H1 (cell line): ENCODE measurements around the gene ESD. TPM values are rescaled to one million over a fixed set of nuclear protein-coding genes. Genes with fewer than 3 reads are reported as not detected.

Source experiments
- CTCF ChIA-PET: fragments of 300-600 bp; sonication (Branson Sonifier 250); formaldehyde crosslinking; loops from one replicate; lab custom pipeline; 2021; ENCODE audit not compliant: partially characterized antibody; lab: Charles Lee
- POLR2A ChIA-PET: fragments of 300-600 bp; sonication (Branson Sonifier 250); formaldehyde crosslinking; loops from one replicate; lab custom pipeline; 2021; ENCODE audit warnings: inconsistent platforms; ENCODE audit not compliant: partially characterized antibody; lab: Charles Lee
- DNase-seq, 2 experiments: peaks; one replicate each; pipeline versions ENCODE4 v3.0.0 to v3.0.0-alpha.2; 2010 to 2022; ENCODE audit warnings: low spot score in 2 of 2, low read depth in 1 of 2, mixed read lengths in 1 of 2
- FAIRE-seq: peaks from 2 replicates; lab custom pipeline; 2011; peaks lifted over from hg19 to GRCh38; lab: Jason Lieb, UNC
- H2AFZ ChIP-seq: 2 replicates; pipeline ENCODE4 v1.8.1; 2012; ENCODE audit warnings: low read length, inconsistent platforms
- H2AK5ac ChIP-seq: 2 replicates; pipeline ENCODE4 v1.6.1; 2013; ENCODE audit warnings: low read depth, low read length
- H2BK120ac ChIP-seq: replicated peaks from 2 replicates; pipeline ENCODE3; 2013; ENCODE audit warnings: low read depth, low read length, inconsistent platforms
- H2BK12ac ChIP-seq: 2 replicates; pipeline ENCODE4 v1.6.1; 2013; ENCODE audit warnings: low read depth, low read length
- H2BK15ac ChIP-seq: 2 replicates; pipeline ENCODE4 v1.6.1; 2013; ENCODE audit warnings: low read length
- H2BK20ac ChIP-seq: 2 replicates; pipeline ENCODE4 v1.6.1; 2013; ENCODE audit warnings: low read length
- H2BK5ac ChIP-seq: 2 replicates; pipeline ENCODE4 v1.6.1; 2013; ENCODE audit warnings: low read depth, low read length
- H3K14ac ChIP-seq: 2 replicates; pipeline ENCODE4 v1.6.1; 2013; ENCODE audit warnings: inconsistent platforms; ENCODE audit not compliant: insufficient read length
- H3K18ac ChIP-seq: 2 replicates; pipeline ENCODE4 v1.6.1; 2013; ENCODE audit warnings: low read length; ENCODE audit errors: extremely low read depth
- H3K23ac ChIP-seq: 2 replicates; pipeline ENCODE4 v1.6.1; 2013; ENCODE audit warnings: inconsistent platforms; ENCODE audit not compliant: insufficient read length
- H3K23me2 ChIP-seq: 2 replicates; pipeline ENCODE4 v1.6.1; 2013; ENCODE audit warnings: low read depth, low read length
- H3K27ac ChIP-seq: 2 replicates; pipeline ENCODE4 v1.6.1; 2011; ENCODE audit warnings: low read depth, low read length, inconsistent platforms
- H3K27me3 ChIP-seq, 4 experiments: replicated peaks in 1 of 4; 1 replicate in 1 of 4; 2 replicates in 3 of 4; pipeline versions ENCODE4 v1.6.1 to v1.8.1; 2011 to 2013; ENCODE audit warnings: low read length in 3 of 4, mild to moderate bottlenecking in 3 of 4, inconsistent platforms in 2 of 4, mixed read lengths in 2 of 4, moderate library complexity in 1 of 4; ENCODE audit not compliant: control insufficient read depth in 3 of 4, insufficient read depth in 3 of 4; ENCODE audit errors: extremely low read depth in 1 of 4
- H3K36me3 ChIP-seq, 4 experiments: 2 replicates each; pipeline versions ENCODE4 v1.6.1 to v1.8.1; 2011 to 2013; ENCODE audit warnings: mild to moderate bottlenecking in 4 of 4, low read length in 3 of 4, moderate library complexity in 2 of 4, control low read depth in 1 of 4, inconsistent platforms in 1 of 4; ENCODE audit not compliant: insufficient read depth in 4 of 4, control insufficient read depth in 2 of 4
- H3K4ac ChIP-seq: replicated peaks from 2 replicates; pipeline ENCODE3; 2013; ENCODE audit warnings: low read length, low read depth, mixed read lengths, inconsistent platforms; ENCODE audit not compliant: insufficient read length
- H3K4me1 ChIP-seq, 4 experiments: replicated peaks in 1 of 4; 1 replicate in 1 of 4; 2 replicates in 3 of 4; pipeline versions ENCODE4 v1.6.1 to v1.8.1; 2011 to 2013; ENCODE audit warnings: low read length in 3 of 4, inconsistent platforms in 2 of 4, mixed read lengths in 1 of 4; ENCODE audit not compliant: insufficient read depth in 4 of 4, control insufficient read depth in 3 of 4
- H3K4me2 ChIP-seq, 2 experiments: 2 replicates each; pipeline versions ENCODE4 v1.6.1 to v1.8.1; 2011 to 2013; ENCODE audit warnings: low read depth in 2 of 2, low read length in 2 of 2, control low read depth in 1 of 2, inconsistent platforms in 1 of 2, mild to moderate bottlenecking in 1 of 2; ENCODE audit not compliant: insufficient read depth in 1 of 2
- H3K4me3 ChIP-seq, 4 experiments: fragments of 200-600, 300-600 bp in 1 of 4; sonication (generic), shearing (Covaris generic), sonication (Bioruptor Twin) in 1 of 4; 2 replicates each; pipeline versions ENCODE4 v1.5.1 to v1.8.1; 2011 to 2016; ENCODE audit warnings: low read length in 4 of 4, low read depth in 3 of 4, control low read depth in 2 of 4, inconsistent platforms in 2 of 4, mild to moderate bottlenecking in 2 of 4, mixed read lengths in 1 of 4, moderate library complexity in 1 of 4; ENCODE audit not compliant: insufficient read depth in 2 of 4; ENCODE audit errors: extremely low read depth in 1 of 4
- H3K56ac ChIP-seq: replicated peaks from 2 replicates; pipeline ENCODE3; 2013; ENCODE audit warnings: low read depth, mild to moderate bottlenecking, mixed read lengths, low read length, inconsistent platforms; ENCODE audit not compliant: insufficient read length
- H3K79me1 ChIP-seq: 2 replicates; pipeline ENCODE4 v1.6.1; 2013; ENCODE audit warnings: low read depth, low read length, control low read depth
- H3K79me2 ChIP-seq, 2 experiments: 2 replicates each; pipeline versions ENCODE4 v1.6.1 to v1.8.1; 2012 to 2013; ENCODE audit warnings: low read length in 2 of 2, mild to moderate bottlenecking in 2 of 2, inconsistent platforms in 1 of 2; ENCODE audit not compliant: insufficient read depth in 2 of 2, control insufficient read depth in 1 of 2
- H3K9ac ChIP-seq, 4 experiments: replicated peaks in 1 of 4; 1 replicate in 1 of 4; 2 replicates in 3 of 4; pipeline versions ENCODE4 v1.6.1 to v1.8.1; 2011 to 2013; ENCODE audit warnings: low read depth in 3 of 4, low read length in 3 of 4, control low read depth in 2 of 4, mild to moderate bottlenecking in 2 of 4, moderate library complexity in 2 of 4, inconsistent platforms in 1 of 4; ENCODE audit errors: extremely low read depth in 1 of 4
- H3K9me3 ChIP-seq, 2 experiments: 2 replicates each; pipeline versions ENCODE4 v1.6.1 to v1.8.1; 2012 to 2013; ENCODE audit warnings: mild to moderate bottlenecking in 2 of 2, moderate library complexity in 2 of 2, control low read depth in 1 of 2, inconsistent platforms in 1 of 2, low read depth in 1 of 2, low read length in 1 of 2, mixed read lengths in 1 of 2; ENCODE audit not compliant: insufficient read depth in 2 of 2
- H4K20me1 ChIP-seq, 2 experiments: replicated peaks in 1 of 2; 2 replicates each; pipeline versions ENCODE3 to v1.8.1; 2011 to 2013; ENCODE audit warnings: inconsistent platforms in 2 of 2, low read length in 2 of 2, mild to moderate bottlenecking in 1 of 2; ENCODE audit not compliant: insufficient read depth in 2 of 2, control insufficient read depth in 1 of 2
- H4K5ac ChIP-seq: 2 replicates; pipeline ENCODE4 v1.6.1; 2013; ENCODE audit warnings: low read length, low read depth, mixed read lengths, inconsistent platforms; ENCODE audit not compliant: insufficient read length
- H4K8ac ChIP-seq: 2 replicates; pipeline ENCODE4 v1.8.0; 2013; ENCODE audit warnings: mild to moderate bottlenecking, moderate library complexity, low read length, inconsistent platforms; ENCODE audit not compliant: insufficient read depth; ENCODE audit errors: extremely low read depth
- H4K91ac ChIP-seq: replicated peaks from 2 replicates; pipeline ENCODE3; 2013; ENCODE audit warnings: low read length, mixed read lengths, inconsistent platforms; ENCODE audit not compliant: insufficient read length
- CEBPB ChIP-seq: IDR thresholded peaks from 2 replicates; pipeline ENCODE4 v1.6.1; 2012; ENCODE audit warnings: low read depth, low read length
- CHD1 ChIP-seq: IDR thresholded peaks from 2 replicates; pipeline ENCODE4 v1.6.1; 2012; ENCODE audit warnings: low read depth, low read length, improper control_type of control experiment
- CHD2 ChIP-seq: IDR thresholded peaks from 2 replicates; pipeline ENCODE4 v1.6.1; 2012; ENCODE audit warnings: low read length, improper control_type of control experiment
- CTBP2 ChIP-seq: IDR thresholded peaks from 2 replicates; pipeline ENCODE4 v1.7.0; 2011; ENCODE audit warnings: borderline replicate concordance, mild to moderate bottlenecking, moderate library complexity, mixed read lengths, low read length; ENCODE audit not compliant: insufficient read depth, insufficient read length
- GTF2F1 ChIP-seq: IDR thresholded peaks from 2 replicates; pipeline ENCODE4 v1.6.1; 2012; ENCODE audit warnings: low read depth, low read length, improper control_type of control experiment, borderline replicate concordance
- JUN ChIP-seq: IDR thresholded peaks from 2 replicates; pipeline ENCODE4 v1.6.1; 2011; ENCODE audit warnings: low read depth, mild to moderate bottlenecking, improper control_type of control experiment, low read length
- KDM1A ChIP-seq: fragments of 200-600, 300-600 bp; sonication (generic); IDR thresholded peaks from 2 replicates; pipeline ENCODE4 v1.7.1; 2016; ENCODE audit warnings: mild to moderate bottlenecking, low read length, borderline replicate concordance
- RAD21 ChIP-seq, 2 experiments: IDR thresholded peaks in 1 of 2; conservative IDR thresholded peaks in 1 of 2; 2 replicates each; pipeline ENCODE4 v1.6.1; 2011; ENCODE audit warnings: low read depth in 2 of 2, low read length in 2 of 2, improper control_type of control experiment in 1 of 2, inconsistent platforms in 1 of 2, mild to moderate bottlenecking in 1 of 2, moderate library complexity in 1 of 2
- RNF2 ChIP-seq: fragments of 200-900, 300-1000 bp; sonication (generic); IDR thresholded peaks from 2 replicates; pipeline ENCODE4 v1.7.1; 2016; ENCODE audit warnings: borderline replicate concordance, low read depth, mild to moderate bottlenecking, antibody characterized with exemption, low read length; ENCODE audit not compliant: poor library complexity, severe bottlenecking; ENCODE audit errors: missing control alignments
- SP1 ChIP-seq: IDR thresholded peaks from 2 replicates; pipeline ENCODE4 v1.6.1; 2011; ENCODE audit warnings: low read depth, low read length
- SRF ChIP-seq: IDR thresholded peaks from 2 replicates; pipeline ENCODE4 v1.6.1; 2011; ENCODE audit warnings: mild to moderate bottlenecking, low read depth, low read length, moderate library complexity
- TBP ChIP-seq: IDR thresholded peaks from 2 replicates; pipeline ENCODE4 v1.6.1; 2011; ENCODE audit warnings: low read depth, low read length, improper control_type of control experiment
- ZNF274 ChIP-seq: IDR thresholded peaks from 2 replicates; pipeline ENCODE4 v1.7.0; 2012; ENCODE audit warnings: low read length, borderline replicate concordance; ENCODE audit errors: extremely low read depth
- WGBS, 2 experiments: shearing (Covaris generic) in 1 of 2; methylation state at CpG; one replicate each; pipeline versions ENCODE4 v1.1.6 to v1.1.7; 2013 to 2015; ENCODE audit warnings: low lambda C conversion rate in 2 of 2, mixed read lengths in 2 of 2, inconsistent platforms in 1 of 2, low coverage in 1 of 2, missing lambda C conversion rate in 1 of 2; ENCODE audit not compliant: insufficient replicate concordance in 2 of 2, insufficient coverage in 1 of 2, insufficient read length in 1 of 2; ENCODE audit errors: extremely low coverage in 1 of 2, missing lambda C conversion rate in 1 of 2; 5-methylcytosine and 5-hydroxymethylcytosine counted together
- polyA plus RNA-seq, 7 experiments: library from polyadenylated mRNA; depleted of rRNA in 3 of 7; stranded (reverse) in 5 of 7; unstranded in 2 of 7; fragments of >200 nt in 5 of 7; fragments of 200-250 nt in 2 of 7; gene quantifications; 1 replicate in 5 of 7; 2 replicates in 1 of 7; 4 replicates in 1 of 7; pipeline versions ENCODE4 v1.2.1 to v1.2.3, GENCODE V29; 2011 to 2013; ENCODE audit warnings: missing spikeins in 2 of 7, mixed read lengths in 2 of 7
- total RNA-seq: library from RNA; stranded (reverse); fragmentation: NEBNext Ultra II Directional; extraction: Animal tissue kit (Norgen Biotek cat#: 25700); gene quantifications from 2 replicates; pipeline ENCODE4 v1.2.1, GENCODE V29; 2021

ESD gene
- total and polyA plus RNA-seq, 2 of the 8 experiments (the other 6 are each of a cell fraction or from before 2014, with no cell fraction given), result 40.3 to 55.8 TPM

GRCh38 chr13:46739447-46740098, 57.4 kb downstream of the ESD start:
- Histone ChIP-seq H3K23ac (no peak overlapping the region), H3K27ac (no peak overlapping the region), H3K4me1 (no peaks in the 10 kb centered on the region), H2BK5ac (no peak overlapping the region), H3K36me3 (no peaks in the 10 kb centered on the region; a peak in 1 of 8 replicates), H3K27me3 (no peaks in the 10 kb centered on the region), H2AFZ (no peak overlapping the region), H2BK20ac (no peak overlapping the region), H3K4me2 (no peak overlapping the region), H4K20me1 (no peaks in the 10 kb centered on the region), H3K56ac (no peak overlapping the region), H3K9me3 (no peaks in the 10 kb centered on the region), H4K8ac (no peak overlapping the region), H3K79me1 (no peaks in the 10 kb centered on the region), H3K79me2 (no peaks in the 10 kb centered on the region), H2BK120ac (no peak overlapping the region), H3K18ac (no peak overlapping the region), H3K4ac (no peak overlapping the region), H2BK12ac (no peak overlapping the region), H4K5ac (no peak overlapping the region), H2AK5ac (no peak overlapping the region), H4K91ac (no peak overlapping the region), H3K4me3 (no peak overlapping the region), H3K9ac (no peak overlapping the region), H2BK15ac (no peak overlapping the region), H3K23me2 (no peaks in the 10 kb centered on the region; the same call in 1 of the 2 replicates), H3K14ac (no peak overlapping the region)
- CTCF ChIA-PET, result interaction anchor here (0.8 kb wide), 1 partner anchor 25 kb away, joined by 3 read pairs; no protein-coding TSS in a partner anchor
- POLR2A ChIA-PET, result no interaction called here
- FAIRE-seq (no peak), DNase-seq (no peak)
- 85% methylated on average over 4 of the region's 4 CpGs; no CpG with 5 or more reads in 1 of the 2 experiments for WGBS, 2 experiments
- TF ChIP-seq KDM1A, result no peak
- TF ChIP-seq ZNF274, result no peak
- TF ChIP-seq SP1, result no peak
- TF ChIP-seq CEBPB, result no peak
- no peak for TF ChIP-seq RNF2
- no peak for TF ChIP-seq TBP
- no peak for TF ChIP-seq SRF
- no peak for TF ChIP-seq CTBP2
- TF ChIP-seq CHD2, result no peak
- TF ChIP-seq JUN, result no peak
- no peak for TF ChIP-seq CHD1
- TF ChIP-seq GTF2F1, result no peak
- no peak for TF ChIP-seq RAD21 (IDR thresholded peaks at IDR 0.05 in 1 of 2, conservative IDR thresholded peaks at IDR 0.05 in 1 of 2; ENCODE audit: low read depth in 2 of 2, low read length in 2 of 2)
